ENCODE results near the gene TCEA2.

DNA sequence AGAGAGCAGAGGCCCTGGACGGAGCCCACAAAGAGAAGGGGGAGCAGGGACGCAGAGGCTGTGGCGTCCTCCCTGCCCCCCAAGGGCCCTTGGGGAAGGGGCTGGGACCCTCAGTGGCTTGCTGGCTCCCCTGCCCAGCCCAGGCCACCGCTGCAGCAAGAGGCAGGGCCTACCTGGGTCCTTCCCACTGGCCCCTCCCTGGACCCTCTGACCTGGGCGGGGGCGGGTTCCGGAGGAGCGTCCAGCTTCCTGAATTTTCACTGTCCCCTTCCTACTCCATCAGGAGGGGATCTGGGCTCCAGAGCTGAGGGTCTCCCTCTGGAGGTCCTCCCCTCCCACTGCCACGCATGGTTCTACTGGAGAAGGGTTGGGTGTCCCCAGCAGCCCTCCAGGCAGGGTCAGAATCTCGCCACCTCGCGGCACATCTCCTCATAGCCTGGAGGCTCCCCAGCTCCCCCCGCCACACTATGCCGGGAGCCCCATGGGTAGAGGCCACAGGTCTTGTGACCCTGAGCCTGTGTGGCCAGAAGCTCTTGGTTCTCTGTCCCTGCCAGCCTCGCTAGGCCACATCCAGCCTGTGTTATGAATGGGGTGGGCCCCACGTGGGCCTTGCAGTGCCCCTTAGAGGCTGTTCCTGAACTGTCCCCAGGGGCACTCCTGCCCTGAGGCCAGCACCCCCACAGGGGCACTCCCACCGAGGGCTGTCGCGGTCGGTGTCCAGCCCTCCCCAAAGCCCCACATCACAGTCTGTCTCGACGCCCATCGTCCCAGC is 12.6 kb upstream of the TCEA2 start:
- TF ChIP-seq, protein P1, sequence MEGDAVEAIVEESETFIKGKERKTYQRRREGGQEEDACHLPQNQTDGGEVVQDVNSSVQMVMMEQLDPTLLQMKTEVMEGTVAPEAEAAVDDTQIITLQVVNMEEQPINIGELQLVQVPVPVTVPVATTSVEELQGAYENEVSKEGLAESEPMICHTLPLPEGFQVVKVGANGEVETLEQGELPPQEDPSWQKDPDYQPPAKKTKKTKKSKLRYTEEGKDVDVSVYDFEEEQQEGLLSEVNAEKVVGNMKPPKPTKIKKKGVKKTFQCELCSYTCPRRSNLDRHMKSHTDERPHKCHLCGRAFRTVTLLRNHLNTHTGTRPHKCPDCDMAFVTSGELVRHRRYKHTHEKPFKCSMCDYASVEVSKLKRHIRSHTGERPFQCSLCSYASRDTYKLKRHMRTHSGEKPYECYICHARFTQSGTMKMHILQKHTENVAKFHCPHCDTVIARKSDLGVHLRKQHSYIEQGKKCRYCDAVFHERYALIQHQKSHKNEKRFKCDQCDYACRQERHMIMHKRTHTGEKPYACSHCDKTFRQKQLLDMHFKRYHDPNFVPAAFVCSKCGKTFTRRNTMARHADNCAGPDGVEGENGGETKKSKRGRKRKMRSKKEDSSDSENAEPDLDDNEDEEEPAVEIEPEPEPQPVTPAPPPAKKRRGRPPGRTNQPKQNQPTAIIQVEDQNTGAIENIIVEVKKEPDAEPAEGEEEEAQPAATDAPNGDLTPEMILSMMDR (conservative IDR thresholded peaks at IDR 0.05 in 1 of 2, IDR thresholded peaks at IDR 0.05 in 1 of 2; ENCODE audit: low read depth in 1 of 2, low read length in 2 of 2): no peak
- TF ChIP-seq EZH2 (IDR thresholded peaks at IDR 0.05; ENCODE audit: low read length, missing control alignments): peak; percentile 43

Data from fibroblast of lung (primary cell).